Liver (tissue), 9 donors: ENCODE results near the gene COQ2. TPM values are rescaled to one million over a fixed set of nuclear protein-coding genes. Genes with fewer than 3 reads are reported as not detected.

Source experiments
- DNase-seq: peaks from one replicate; pipeline ENCODE4 v3.0.0-alpha.2; 2017; ENCODE audit warnings: low spot score
- H3K27ac ChIP-seq, 2 donors: one replicate each; pipeline ENCODE4 v1.7.0; 2013; ENCODE audit warnings: inconsistent platforms in 2 of 2, low read length in 2 of 2, control low read depth in 1 of 2, low read depth in 1 of 2, mild to moderate bottlenecking in 1 of 2
- H3K27me3 ChIP-seq, 4 donors: one replicate each; pipeline versions ENCODE4 v1.6.1 to v1.7.0; 2013; ENCODE audit warnings: low read length in 3 of 4, inconsistent platforms in 1 of 4, mild to moderate bottlenecking in 1 of 4, moderate library complexity in 1 of 4; ENCODE audit not compliant: control insufficient read depth in 4 of 4, insufficient read depth in 4 of 4
- H3K36me3 ChIP-seq, 4 donors: one replicate each; pipeline versions ENCODE4 v1.6.1 to v1.7.0; 2013; ENCODE audit warnings: low read length in 3 of 4, mild to moderate bottlenecking in 3 of 4, low read depth in 1 of 4, moderate library complexity in 1 of 4; ENCODE audit not compliant: control insufficient read depth in 4 of 4, insufficient read depth in 3 of 4
- H3K4me1 ChIP-seq, 4 donors: one replicate each; pipeline versions ENCODE4 v1.6.1 to v1.7.0; 2013; ENCODE audit warnings: low read length in 3 of 4, mild to moderate bottlenecking in 3 of 4, moderate library complexity in 1 of 4; ENCODE audit not compliant: control insufficient read depth in 4 of 4, insufficient read depth in 4 of 4
- H3K4me3 ChIP-seq, 3 donors: one replicate each; pipeline versions ENCODE4 v1.6.1 to v1.7.0; 2013; ENCODE audit warnings: low read length in 3 of 3, control low read depth in 1 of 3, low read depth in 1 of 3, mild to moderate bottlenecking in 1 of 3
- H3K9ac ChIP-seq, 2 donors: one replicate each; pipeline ENCODE4 v1.7.0; 2013; ENCODE audit warnings: low read length in 2 of 2, mild to moderate bottlenecking in 2 of 2, moderate library complexity in 2 of 2, control low read depth in 1 of 2, low read depth in 1 of 2
- H3K9me3 ChIP-seq, 4 donors: one replicate each; pipeline versions ENCODE4 v1.6.1 to v1.7.0; 2013; ENCODE audit warnings: low read length in 3 of 4; ENCODE audit not compliant: control insufficient read depth in 4 of 4
- FOXA2 ChIP-seq: IDR thresholded peaks from 2 replicates; pipeline ENCODE4 v1.6.1; 2016; ENCODE audit warnings: antibody characterized with exemption
- HNF4G ChIP-seq: IDR thresholded peaks from 2 replicates; pipeline ENCODE4 v1.6.1; 2016; ENCODE audit warnings: antibody characterized with exemption
- RXRA ChIP-seq, 2 donors: IDR thresholded peaks; 2 replicates each; pipeline ENCODE4 v1.6.1; 2017 to 2018; ENCODE audit warnings: antibody characterized with exemption in 2 of 2, mild to moderate bottlenecking in 1 of 2
- SP1 ChIP-seq: IDR thresholded peaks from 2 replicates; pipeline ENCODE4 v1.6.1; 2018; ENCODE audit warnings: antibody characterized with exemption, mild to moderate bottlenecking
- TAF1 ChIP-seq: conservative IDR thresholded peaks from 2 replicates; pipeline ENCODE4 v1.6.1; 2016; ENCODE audit warnings: antibody characterized with exemption, mild to moderate bottlenecking
- YY1 ChIP-seq: IDR thresholded peaks from 2 replicates; pipeline ENCODE4 v1.6.1; 2016; ENCODE audit warnings: antibody characterized with exemption, mild to moderate bottlenecking
- WGBS: extraction: QIAGEN DNeasy Blood & Tissue Kit; methylation state at CpG from one replicate; pipeline ENCODE4 v1.1.7; 2013; 5-methylcytosine and 5-hydroxymethylcytosine counted together
- polyA plus RNA-seq, 2 donors: library from polyadenylated mRNA; stranded (reverse) in 1 of 2; unstranded in 1 of 2; fragments of 200-250 nt in 1 of 2; fragments of >200 nt in 1 of 2; fragmentation: Nextera tagmentation in 1 of 2; extraction: Ambion mirVana in 1 of 2; gene quantifications; one replicate each; pipeline versions ENCODE4 v1.2.1 to v1.2.3, GENCODE V29; 2013 to 2015
- total RNA-seq, 2 donors: library from RNA; depleted of rRNA; stranded (reverse); fragments of >200 nt; gene quantifications; one replicate each; pipeline ENCODE4 v1.2.3, GENCODE V29; 2014
- TF ChIP-seq, protein P1 (sequence below): IDR thresholded peaks from 2 replicates; pipeline ENCODE4 v1.6.1; 2016; ENCODE audit warnings: antibody characterized with exemption
- TF ChIP-seq, protein P2 (sequence below): IDR thresholded peaks from 2 replicates; pipeline ENCODE4 v1.6.1; 2016; ENCODE audit warnings: antibody characterized with exemption, mild to moderate bottlenecking
- TF ChIP-seq, protein P3 (sequence below): IDR thresholded peaks from 2 replicates; pipeline ENCODE4 v1.6.1; 2016; ENCODE audit warnings: antibody characterized with exemption
- TF ChIP-seq, protein P4 (sequence below): fragments of 150-350 bp; IDR thresholded peaks from 2 replicates; pipeline ENCODE4 v1.5.1; 2017; ENCODE audit warnings: improper control_type of control experiment, low read depth, low read length; ENCODE audit not compliant: missing input control
- donor health status: healthy.
- donor health status: healthy.
- donor health status: healthy.
- donor health status: healthy.
- donor health status: healthy.

COQ2 gene
- total and polyA plus RNA-seq, 4 donors = 8.6 to 13.6 (median 10.8) TPM

DNA sequence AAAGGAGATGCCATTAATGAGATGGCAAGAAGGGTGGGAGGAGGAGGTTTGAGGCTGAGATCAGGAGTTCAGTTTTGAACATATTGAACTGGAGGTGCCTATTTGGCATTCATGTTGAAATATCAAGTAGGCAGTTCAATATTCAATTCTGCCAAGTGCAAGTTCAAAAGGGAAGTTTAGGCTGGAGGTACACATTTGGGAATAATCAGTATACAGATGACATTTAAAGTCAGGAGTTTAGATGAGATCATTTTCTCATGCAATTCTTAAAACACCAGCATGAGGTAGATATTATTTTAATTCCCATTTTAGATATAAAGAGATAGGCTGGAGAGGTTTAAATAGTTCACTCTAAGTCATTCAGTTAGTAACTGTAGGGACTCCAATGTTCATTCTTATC, 26.1 kb downstream of the COQ2 start:
- TF ChIP-seq, protein P1, sequence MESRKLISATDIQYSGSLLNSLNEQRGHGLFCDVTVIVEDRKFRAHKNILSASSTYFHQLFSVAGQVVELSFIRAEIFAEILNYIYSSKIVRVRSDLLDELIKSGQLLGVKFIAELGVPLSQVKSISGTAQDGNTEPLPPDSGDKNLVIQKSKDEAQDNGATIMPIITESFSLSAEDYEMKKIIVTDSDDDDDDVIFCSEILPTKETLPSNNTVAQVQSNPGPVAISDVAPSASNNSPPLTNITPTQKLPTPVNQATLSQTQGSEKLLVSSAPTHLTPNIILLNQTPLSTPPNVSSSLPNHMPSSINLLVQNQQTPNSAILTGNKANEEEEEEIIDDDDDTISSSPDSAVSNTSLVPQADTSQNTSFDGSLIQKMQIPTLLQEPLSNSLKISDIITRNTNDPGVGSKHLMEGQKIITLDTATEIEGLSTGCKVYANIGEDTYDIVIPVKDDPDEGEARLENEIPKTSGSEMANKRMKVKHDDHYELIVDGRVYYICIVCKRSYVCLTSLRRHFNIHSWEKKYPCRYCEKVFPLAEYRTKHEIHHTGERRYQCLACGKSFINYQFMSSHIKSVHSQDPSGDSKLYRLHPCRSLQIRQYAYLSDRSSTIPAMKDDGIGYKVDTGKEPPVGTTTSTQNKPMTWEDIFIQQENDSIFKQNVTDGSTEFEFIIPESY = no peak
- no peak for TF ChIP-seq RXRA (IDR thresholded peaks at IDR 0.05)
- no peak for TF ChIP-seq YY1
- TF ChIP-seq, protein P2, sequence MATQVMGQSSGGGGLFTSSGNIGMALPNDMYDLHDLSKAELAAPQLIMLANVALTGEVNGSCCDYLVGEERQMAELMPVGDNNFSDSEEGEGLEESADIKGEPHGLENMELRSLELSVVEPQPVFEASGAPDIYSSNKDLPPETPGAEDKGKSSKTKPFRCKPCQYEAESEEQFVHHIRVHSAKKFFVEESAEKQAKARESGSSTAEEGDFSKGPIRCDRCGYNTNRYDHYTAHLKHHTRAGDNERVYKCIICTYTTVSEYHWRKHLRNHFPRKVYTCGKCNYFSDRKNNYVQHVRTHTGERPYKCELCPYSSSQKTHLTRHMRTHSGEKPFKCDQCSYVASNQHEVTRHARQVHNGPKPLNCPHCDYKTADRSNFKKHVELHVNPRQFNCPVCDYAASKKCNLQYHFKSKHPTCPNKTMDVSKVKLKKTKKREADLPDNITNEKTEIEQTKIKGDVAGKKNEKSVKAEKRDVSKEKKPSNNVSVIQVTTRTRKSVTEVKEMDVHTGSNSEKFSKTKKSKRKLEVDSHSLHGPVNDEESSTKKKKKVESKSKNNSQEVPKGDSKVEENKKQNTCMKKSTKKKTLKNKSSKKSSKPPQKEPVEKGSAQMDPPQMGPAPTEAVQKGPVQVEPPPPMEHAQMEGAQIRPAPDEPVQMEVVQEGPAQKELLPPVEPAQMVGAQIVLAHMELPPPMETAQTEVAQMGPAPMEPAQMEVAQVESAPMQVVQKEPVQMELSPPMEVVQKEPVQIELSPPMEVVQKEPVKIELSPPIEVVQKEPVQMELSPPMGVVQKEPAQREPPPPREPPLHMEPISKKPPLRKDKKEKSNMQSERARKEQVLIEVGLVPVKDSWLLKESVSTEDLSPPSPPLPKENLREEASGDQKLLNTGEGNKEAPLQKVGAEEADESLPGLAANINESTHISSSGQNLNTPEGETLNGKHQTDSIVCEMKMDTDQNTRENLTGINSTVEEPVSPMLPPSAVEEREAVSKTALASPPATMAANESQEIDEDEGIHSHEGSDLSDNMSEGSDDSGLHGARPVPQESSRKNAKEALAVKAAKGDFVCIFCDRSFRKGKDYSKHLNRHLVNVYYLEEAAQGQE = no peak
- H3K27me3 ChIP-seq = no peaks in the 10 kb centered on the region
- no peak overlapping the region for H3K9ac ChIP-seq
- no peaks in the 10 kb centered on the region for H3K9me3 ChIP-seq
- H3K27ac ChIP-seq = no peak overlapping the region
- H3K36me3 ChIP-seq = no peaks in the 10 kb centered on the region
- H3K4me3 ChIP-seq = no peak overlapping the region
- peaks cover 0 to 4% (median 0%) of the 10 kb centered on the region in 4 donors for H3K4me1 ChIP-seq
- DNase-seq = no peak

DNA sequence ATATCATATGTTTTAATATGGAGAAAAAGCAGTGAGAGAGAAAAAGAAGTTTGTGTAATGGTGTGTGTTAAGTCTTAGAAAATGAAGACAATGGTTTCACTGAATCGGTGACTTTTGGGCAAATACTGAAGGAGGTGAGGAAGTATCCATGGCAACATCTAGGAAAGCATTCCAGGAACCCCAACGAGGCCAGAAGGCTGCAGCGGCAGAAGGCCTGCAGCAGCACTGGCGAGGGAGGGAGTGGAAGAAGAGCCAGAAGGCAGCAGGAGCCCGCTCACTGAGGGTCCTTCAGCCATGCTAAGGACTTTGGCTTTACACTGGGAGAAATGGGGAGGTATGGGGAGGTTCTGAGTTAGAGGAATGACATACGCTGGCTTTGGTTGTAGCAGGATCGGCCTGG, 26.8 kb downstream of the COQ2 start:
- no peak for TF ChIP-seq SP1
- no peak for TF ChIP-seq FOXA2
- TF ChIP-seq, protein P2 = no peak
- TF ChIP-seq HNF4G = no peak
- TF ChIP-seq, protein P3, sequence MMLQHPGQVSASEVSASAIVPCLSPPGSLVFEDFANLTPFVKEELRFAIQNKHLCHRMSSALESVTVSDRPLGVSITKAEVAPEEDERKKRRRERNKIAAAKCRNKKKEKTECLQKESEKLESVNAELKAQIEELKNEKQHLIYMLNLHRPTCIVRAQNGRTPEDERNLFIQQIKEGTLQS = no peak
- TF ChIP-seq, protein P4, sequence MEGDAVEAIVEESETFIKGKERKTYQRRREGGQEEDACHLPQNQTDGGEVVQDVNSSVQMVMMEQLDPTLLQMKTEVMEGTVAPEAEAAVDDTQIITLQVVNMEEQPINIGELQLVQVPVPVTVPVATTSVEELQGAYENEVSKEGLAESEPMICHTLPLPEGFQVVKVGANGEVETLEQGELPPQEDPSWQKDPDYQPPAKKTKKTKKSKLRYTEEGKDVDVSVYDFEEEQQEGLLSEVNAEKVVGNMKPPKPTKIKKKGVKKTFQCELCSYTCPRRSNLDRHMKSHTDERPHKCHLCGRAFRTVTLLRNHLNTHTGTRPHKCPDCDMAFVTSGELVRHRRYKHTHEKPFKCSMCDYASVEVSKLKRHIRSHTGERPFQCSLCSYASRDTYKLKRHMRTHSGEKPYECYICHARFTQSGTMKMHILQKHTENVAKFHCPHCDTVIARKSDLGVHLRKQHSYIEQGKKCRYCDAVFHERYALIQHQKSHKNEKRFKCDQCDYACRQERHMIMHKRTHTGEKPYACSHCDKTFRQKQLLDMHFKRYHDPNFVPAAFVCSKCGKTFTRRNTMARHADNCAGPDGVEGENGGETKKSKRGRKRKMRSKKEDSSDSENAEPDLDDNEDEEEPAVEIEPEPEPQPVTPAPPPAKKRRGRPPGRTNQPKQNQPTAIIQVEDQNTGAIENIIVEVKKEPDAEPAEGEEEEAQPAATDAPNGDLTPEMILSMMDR = no peak
- no peak for TF ChIP-seq TAF1
- TF ChIP-seq, protein P1 = no peak
- WGBS = 93% methylated on average over 7 of the region's 7 CpGs
- no peak overlapping the region for H3K4me3 ChIP-seq
- DNase-seq = no peak
- H3K27ac ChIP-seq = no peak overlapping the region
- no peak overlapping the region for H3K9ac ChIP-seq
- H3K4me1 ChIP-seq = peaks cover 0 to 4% (median 0%) of the 10 kb centered on the region in 4 donors
- no peaks in the 10 kb centered on the region for H3K36me3 ChIP-seq
- H3K27me3 ChIP-seq = no peaks in the 10 kb centered on the region
- no peaks in the 10 kb centered on the region for H3K9me3 ChIP-seq
